Heart left ventricle (tissue), 13 donors: ENCODE data around the gene CDK19.

Source experiments
- POLR2A ChIP-seq, 2 donors: fragments of 450-650 bp; IDR thresholded peaks; one replicate each; pipeline ENCODE4 v1.6.1; 2017; ENCODE audit warnings: antibody characterized with exemption in 2 of 2, mild to moderate bottlenecking in 2 of 2, moderate library complexity in 2 of 2
- TF ChIP-seq, protein P1 (sequence below), 12 donors: fragments of 200-600 bp; sonication (generic) in 4 of 12; IDR thresholded peaks; one replicate each; pipeline versions ENCODE4 v1.5.0 to v1.8.0; 2018 to 2022; ENCODE audit warnings: antibody characterized with exemption in 12 of 12, mild to moderate bottlenecking in 5 of 12
- donor health status: ischemic (EF 13 %, LVEDD 7.1; RV severe dilation, severe dysfunction).
- donor health status: DM: no; HTN: yes; CAD: no.
- donor health status: DM: no; HTN: no; CAD: no.
- donor health status: ischemic (EF 25% LVEDD 6.9; RV normal size, moderate dysfunction).
- donor health status: ischemic (EF 25% LVEDD 5.7; RV mildly dilated, moderate dysfunction).
- donor health status: ischemic (EF 35%, LVEDD 5.7; RV mildly dilated, moderate dysfunction).
- donor health status: nonischemic (EF 11% LVEDD 7.7; RV severe dilation, severe dysfunction).
- donor health status: DM: yes; HTN: yes; CAD: no.
- donor health status: PGD.
- donor health status: ischemic (EF 29% LVEDD 5.4; RV normal size, mild dysfunction).
- donor health status: nonischemic (EF 23%, LVEDD 6.1; RV moderate dilation, normal function).

DNA sequence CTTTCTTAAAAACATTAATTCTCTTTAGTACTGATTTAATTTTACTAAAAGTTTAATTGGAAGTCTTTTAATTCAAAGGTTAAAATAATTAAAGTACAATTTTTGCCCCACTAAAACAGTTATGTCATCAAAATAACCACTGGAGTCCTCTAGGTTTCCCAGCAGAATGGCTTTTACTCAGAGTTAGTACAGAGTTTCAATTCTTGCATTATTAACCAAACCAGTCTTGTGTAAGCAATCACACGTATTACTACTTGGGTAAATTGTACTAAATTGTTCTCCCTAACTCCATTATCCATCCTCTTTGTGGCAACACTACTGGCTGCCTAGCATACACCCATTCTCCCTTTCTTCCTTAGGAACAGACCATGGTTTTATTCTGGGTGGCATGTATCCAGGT lies 36.9 kb downstream of the CDK19 start:
- TF ChIP-seq, protein P1, sequence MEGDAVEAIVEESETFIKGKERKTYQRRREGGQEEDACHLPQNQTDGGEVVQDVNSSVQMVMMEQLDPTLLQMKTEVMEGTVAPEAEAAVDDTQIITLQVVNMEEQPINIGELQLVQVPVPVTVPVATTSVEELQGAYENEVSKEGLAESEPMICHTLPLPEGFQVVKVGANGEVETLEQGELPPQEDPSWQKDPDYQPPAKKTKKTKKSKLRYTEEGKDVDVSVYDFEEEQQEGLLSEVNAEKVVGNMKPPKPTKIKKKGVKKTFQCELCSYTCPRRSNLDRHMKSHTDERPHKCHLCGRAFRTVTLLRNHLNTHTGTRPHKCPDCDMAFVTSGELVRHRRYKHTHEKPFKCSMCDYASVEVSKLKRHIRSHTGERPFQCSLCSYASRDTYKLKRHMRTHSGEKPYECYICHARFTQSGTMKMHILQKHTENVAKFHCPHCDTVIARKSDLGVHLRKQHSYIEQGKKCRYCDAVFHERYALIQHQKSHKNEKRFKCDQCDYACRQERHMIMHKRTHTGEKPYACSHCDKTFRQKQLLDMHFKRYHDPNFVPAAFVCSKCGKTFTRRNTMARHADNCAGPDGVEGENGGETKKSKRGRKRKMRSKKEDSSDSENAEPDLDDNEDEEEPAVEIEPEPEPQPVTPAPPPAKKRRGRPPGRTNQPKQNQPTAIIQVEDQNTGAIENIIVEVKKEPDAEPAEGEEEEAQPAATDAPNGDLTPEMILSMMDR (IDR thresholded peaks at IDR 0.05): no peak
- no peak for TF ChIP-seq POLR2A (IDR thresholded peaks at IDR 0.05)
